IPS-20b (cell line): ENCODE data around the gene KCNIP4.
A peak's percentile ranks its signal among the peaks of the same experiment; 100 is the strongest.

ENCODE experiments used
- H3K27ac ChIP-seq: one replicate; pipeline ENCODE4 v1.5.1; 2013; ENCODE audit warnings: low read length
- H3K27me3 ChIP-seq: 2 replicates; pipeline ENCODE4 v1.6.1; 2013; ENCODE audit warnings: mild to moderate bottlenecking, low read length, inconsistent platforms; ENCODE audit not compliant: insufficient read depth
- H3K36me3 ChIP-seq: 2 replicates; pipeline ENCODE4 v1.6.1; 2013; ENCODE audit warnings: low read depth, mild to moderate bottlenecking, inconsistent platforms, low read length, moderate library complexity; ENCODE audit not compliant: insufficient read depth
- H3K4me1 ChIP-seq: 2 replicates; pipeline ENCODE4 v1.6.1; 2013; ENCODE audit warnings: mild to moderate bottlenecking, control low read depth, inconsistent platforms, low read length, moderate library complexity; ENCODE audit not compliant: insufficient read depth
- H3K4me3 ChIP-seq: 2 replicates; pipeline ENCODE4 v1.5.1; 2013; ENCODE audit warnings: mild to moderate bottlenecking, low read length, inconsistent platforms
- H3K9ac ChIP-seq: 2 replicates; pipeline ENCODE4 v1.6.1; 2013; ENCODE audit warnings: low read depth, mild to moderate bottlenecking, inconsistent platforms, low read length, moderate library complexity
- H3K9me3 ChIP-seq: 2 replicates; pipeline ENCODE4 v1.6.1; 2013; ENCODE audit warnings: mild to moderate bottlenecking, low read depth, low read length, inconsistent platforms; ENCODE audit not compliant: insufficient read depth

Gene KCNIP4

GRCh38 chr4:21710179-21710835 lies 238.3 kb downstream of the KCNIP4 start:
- Histone ChIP-seq H3K9me3 (no peaks in the 10 kb centered on the region), H3K27me3 (no peaks in the 10 kb centered on the region), H3K36me3 (no peaks in the 10 kb centered on the region), H3K4me3 (no peak overlapping the region; the same call in 1 of the 2 replicates), H3K27ac (no peak overlapping the region), H3K4me1 (peaks cover 7% of the 10 kb centered on the region; the same call in 1 of the 2 replicates), H3K9ac (no peak overlapping the region)

GRCh38 chr4:21709761-21710160 lies 238.8 kb downstream of the KCNIP4 start:
- Histone ChIP-seq H3K4me1 (peaks cover 7% of the 10 kb centered on the region; the same call in 1 of the 2 replicates), H3K36me3 (no peaks in the 10 kb centered on the region), H3K27ac (no peak overlapping the region), H3K4me3 (no peak overlapping the region), H3K27me3 (no peaks in the 10 kb centered on the region), H3K9me3 (no peaks in the 10 kb centered on the region), H3K9ac (no peak overlapping the region)

DNA sequence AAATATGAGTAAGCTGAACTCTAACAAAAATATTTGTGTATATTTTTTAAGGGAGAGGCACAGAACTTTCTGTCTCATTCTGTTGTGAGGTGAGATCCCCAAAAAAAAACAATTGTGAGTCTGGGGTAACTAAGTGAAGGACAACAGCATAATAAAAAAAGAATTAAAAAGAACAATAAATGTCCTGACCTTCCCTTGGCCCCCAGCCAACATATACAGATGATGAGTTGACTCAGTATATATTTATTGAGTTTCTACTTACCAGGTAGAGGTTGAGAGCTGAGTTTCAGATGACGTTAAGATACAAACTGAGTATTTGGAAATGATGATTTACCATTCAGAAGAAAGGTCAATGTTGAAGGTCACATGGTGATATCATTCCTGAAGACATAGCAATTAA lies 239.5 kb downstream of the KCNIP4 start:
- Histone ChIP-seq H3K4me1 (peaks cover 7% of the 10 kb centered on the region; the same call in 1 of the 2 replicates), H3K27me3 (no peaks in the 10 kb centered on the region), H3K4me3 (no peak overlapping the region), H3K27ac (no peak overlapping the region), H3K9ac (no peak overlapping the region), H3K36me3 (no peaks in the 10 kb centered on the region), H3K9me3 (no peaks in the 10 kb centered on the region)

- Histone ChIP-seq H3K27ac (no peak overlapping the region), H3K27me3 (peaks cover 7% of the 10 kb centered on the region; the same call in 1 of the 2 replicates), H3K4me1 (peaks cover 5% of the 10 kb centered on the region), H3K9me3 (no peaks in the 10 kb centered on the region), H3K9ac (no peak overlapping the region), H3K36me3 (no peaks in the 10 kb centered on the region), H3K4me3 (no peak overlapping the region)
These were observed 249.1 kb downstream of the KCNIP4 start for GRCh38 chr4:21699446-21699845.

DNA sequence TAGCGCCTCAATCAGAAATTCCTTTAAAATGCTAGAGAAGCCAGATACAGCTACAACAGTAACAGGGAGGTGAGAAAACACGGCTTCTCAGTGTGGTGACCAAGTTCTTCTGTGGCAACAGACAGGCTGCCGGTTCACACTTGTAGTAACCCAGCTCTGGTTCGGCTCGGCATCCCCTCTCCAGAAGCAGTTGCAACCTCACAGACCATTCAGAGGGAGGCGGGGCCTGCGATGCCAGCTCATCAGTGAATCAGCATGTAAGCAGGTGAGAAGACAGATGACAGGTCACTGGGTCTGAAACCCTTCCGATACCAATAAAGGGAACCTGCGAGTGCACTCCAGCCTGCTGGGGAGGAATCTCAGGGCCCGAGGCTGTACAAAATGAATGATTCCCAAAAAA lies 251.0 kb downstream of the KCNIP4 start:
- H3K9me3 ChIP-seq: no peaks in the 10 kb centered on the region
- no peaks in the 10 kb centered on the region for H3K36me3 ChIP-seq
- peaks cover 5% of the 10 kb centered on the region for H3K4me1 ChIP-seq
- H3K9ac ChIP-seq: no peak overlapping the region
- peaks cover 7% of the 10 kb centered on the region; the same call in 1 of the 2 replicates for H3K27me3 ChIP-seq
- H3K27ac ChIP-seq: no peak overlapping the region
- peak overlapping the region; percentile 51 for H3K4me3 ChIP-seq

DNA sequence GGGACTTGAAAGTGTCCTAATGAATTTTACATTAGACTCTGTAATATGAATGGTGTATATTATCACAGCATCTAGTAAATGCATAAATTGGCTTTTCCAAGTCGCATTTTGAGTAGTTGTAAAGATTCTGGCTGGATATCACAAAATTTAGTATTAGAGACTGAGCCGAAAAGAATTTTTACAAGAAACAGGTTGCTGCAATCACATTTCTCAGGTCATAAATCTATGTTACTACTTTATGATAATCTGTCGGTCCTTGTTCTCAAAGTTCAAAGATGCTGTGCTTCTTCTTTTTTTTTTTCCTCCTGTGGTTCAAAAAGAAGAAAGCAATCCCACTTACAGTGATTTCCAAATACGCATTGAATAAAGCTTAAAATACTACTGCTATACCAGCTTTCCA lies 253.4 kb downstream of the KCNIP4 start:
- Histone ChIP-seq H3K4me1 (peaks cover 5% of the 10 kb centered on the region), H3K36me3 (no peaks in the 10 kb centered on the region), H3K27me3 (peaks cover 7% of the 10 kb centered on the region; the same call in 1 of the 2 replicates), H3K9me3 (no peaks in the 10 kb centered on the region), H3K4me3 (no peak overlapping the region), H3K27ac (no peak overlapping the region), H3K9ac (no peak overlapping the region)

- Histone ChIP-seq H3K4me1 (no peaks in the 10 kb centered on the region), H3K9ac (no peak overlapping the region), H3K9me3 (no peaks in the 10 kb centered on the region), H3K4me3 (no peak overlapping the region), H3K27ac (no peak overlapping the region), H3K36me3 (no peaks in the 10 kb centered on the region), H3K27me3 (no peaks in the 10 kb centered on the region)
These were observed 256.3 kb downstream of the KCNIP4 start for GRCh38 chr4:21692241-21692640.

DNA sequence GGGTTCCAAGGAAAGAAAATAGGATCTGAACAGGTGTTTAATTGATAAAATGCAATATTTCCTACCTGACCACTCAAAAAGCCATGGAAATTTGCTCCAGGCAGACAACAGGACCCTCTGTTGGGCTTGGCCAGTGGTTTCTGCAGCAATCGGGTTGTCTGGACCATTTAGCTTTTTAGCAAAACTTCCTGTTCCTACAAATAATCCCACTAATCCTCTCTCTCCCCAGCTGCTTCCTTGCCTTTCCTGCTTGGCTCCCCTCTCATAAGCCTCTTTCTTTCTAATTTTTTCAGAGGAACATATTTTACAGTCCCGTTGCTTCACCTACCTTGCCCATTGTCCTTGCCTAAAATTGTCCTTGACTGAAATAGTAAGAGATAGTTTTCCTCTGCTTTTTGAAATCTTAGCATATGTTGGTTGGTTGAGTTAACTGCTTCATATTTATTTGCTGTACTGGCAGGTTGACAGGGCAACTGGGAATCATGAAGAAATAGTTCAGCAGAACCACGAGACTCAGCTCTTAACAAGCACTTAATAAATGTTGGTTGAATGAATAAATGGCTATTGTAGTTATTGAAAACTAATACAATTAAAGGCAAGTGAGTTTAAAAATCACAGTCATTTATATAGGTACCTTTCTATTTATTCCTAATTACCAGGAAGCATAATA lies 259.8 kb downstream of the KCNIP4 start:
- no peaks in the 10 kb centered on the region for H3K27me3 ChIP-seq
- H3K36me3 ChIP-seq: no peaks in the 10 kb centered on the region
- no peaks in the 10 kb centered on the region for H3K4me1 ChIP-seq
- no peaks in the 10 kb centered on the region for H3K9me3 ChIP-seq
- no peak overlapping the region for H3K27ac ChIP-seq
- H3K4me3 ChIP-seq: no peak overlapping the region
- no peak overlapping the region for H3K9ac ChIP-seq

DNA sequence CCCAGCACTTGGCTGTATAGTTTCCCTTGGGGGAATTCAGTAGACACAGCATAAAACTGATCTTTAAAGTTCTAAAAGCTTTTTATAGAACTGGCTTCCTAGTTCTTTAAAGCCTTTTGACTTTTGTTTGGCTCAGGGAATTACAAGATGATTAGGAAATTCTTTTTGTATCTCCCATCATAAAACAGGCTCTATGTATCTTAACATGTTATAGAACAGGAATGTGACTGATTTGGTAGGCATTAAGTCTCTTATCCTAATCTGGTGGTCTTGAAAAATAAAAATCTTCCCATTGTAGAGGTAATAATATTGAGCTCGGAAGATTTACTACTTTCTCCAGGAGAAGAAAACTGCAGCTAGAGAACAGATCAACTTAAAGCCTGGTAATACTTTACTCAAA lies 262.7 kb downstream of the KCNIP4 start:
- H3K36me3 ChIP-seq: no peaks in the 10 kb centered on the region
- H3K9me3 ChIP-seq: no peaks in the 10 kb centered on the region
- H3K27me3 ChIP-seq: no peaks in the 10 kb centered on the region
- H3K27ac ChIP-seq: no peak overlapping the region
- no peaks in the 10 kb centered on the region for H3K4me1 ChIP-seq
- no peak overlapping the region for H3K4me3 ChIP-seq
- no peak overlapping the region for H3K9ac ChIP-seq

GRCh38 chr4:21680326-21680898 lies 268.2 kb downstream of the KCNIP4 start:
- Histone ChIP-seq H3K4me1 (no peaks in the 10 kb centered on the region), H3K4me3 (no peak overlapping the region), H3K27ac (no peak overlapping the region), H3K9ac (no peak overlapping the region), H3K9me3 (no peaks in the 10 kb centered on the region), H3K27me3 (no peaks in the 10 kb centered on the region), H3K36me3 (no peaks in the 10 kb centered on the region)

GRCh38 chr4:21678711-21679110 lies 269.9 kb downstream of the KCNIP4 start:
- no peak overlapping the region for H3K9ac ChIP-seq
- H3K27me3 ChIP-seq: no peaks in the 10 kb centered on the region
- H3K36me3 ChIP-seq: no peaks in the 10 kb centered on the region
- H3K9me3 ChIP-seq: no peaks in the 10 kb centered on the region
- no peak overlapping the region for H3K4me3 ChIP-seq
- no peaks in the 10 kb centered on the region for H3K4me1 ChIP-seq
- no peak overlapping the region for H3K27ac ChIP-seq

DNA sequence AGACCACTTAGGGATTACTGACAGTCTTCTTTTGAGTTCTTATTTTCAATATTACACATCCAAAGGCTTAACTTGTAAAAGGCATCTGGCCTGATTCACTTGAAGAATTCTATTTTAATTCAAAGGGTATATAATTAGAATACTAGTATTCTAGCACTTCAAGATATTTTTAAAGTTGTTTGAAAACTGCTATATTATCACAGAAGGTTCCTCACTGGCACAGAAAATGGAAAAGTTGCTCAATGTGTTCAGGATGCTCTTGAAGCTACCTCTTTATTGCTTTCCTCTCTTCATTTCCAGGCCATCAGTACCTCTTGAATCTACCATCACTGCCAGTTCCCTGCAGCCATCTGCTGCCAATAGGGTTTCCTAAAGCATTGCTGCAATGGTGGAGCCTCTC lies 271.4 kb downstream of the KCNIP4 start:
- Histone ChIP-seq H3K27ac (no peak overlapping the region), H3K4me3 (no peak overlapping the region), H3K4me1 (no peaks in the 10 kb centered on the region), H3K27me3 (no peaks in the 10 kb centered on the region), H3K36me3 (no peaks in the 10 kb centered on the region), H3K9me3 (no peaks in the 10 kb centered on the region), H3K9ac (no peak overlapping the region)
